Measurements from ENCODE around the gene TMEM132A.

DNA sequence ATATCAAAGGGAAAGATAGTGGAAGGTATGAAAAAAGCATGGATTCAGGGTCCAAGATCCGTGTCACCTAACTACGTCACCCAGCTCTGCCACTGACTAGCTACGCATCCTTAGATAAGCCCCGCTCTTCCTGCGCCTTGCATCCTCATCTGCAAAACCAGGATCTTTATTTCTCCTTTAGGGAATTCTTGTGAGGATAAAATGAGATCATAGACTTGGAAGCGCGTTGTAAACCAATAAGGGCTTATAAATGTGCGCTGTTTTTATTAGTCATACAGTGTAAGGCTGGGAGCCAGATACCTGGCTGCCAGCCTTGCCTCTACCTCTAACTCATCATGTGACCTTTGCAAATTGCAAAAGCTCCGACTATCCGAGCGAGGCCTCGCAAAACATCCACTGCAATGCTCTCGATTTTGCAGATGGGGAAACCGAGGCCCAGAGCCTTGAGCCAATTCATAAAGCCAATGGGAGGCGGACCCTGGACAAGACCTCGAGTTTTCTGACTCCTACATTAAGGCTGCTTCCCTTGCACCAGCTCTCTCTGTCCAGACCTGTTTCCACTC, 18.6 kb upstream of the TMEM132A start:
- TF ChIP-seq, protein P1, sequence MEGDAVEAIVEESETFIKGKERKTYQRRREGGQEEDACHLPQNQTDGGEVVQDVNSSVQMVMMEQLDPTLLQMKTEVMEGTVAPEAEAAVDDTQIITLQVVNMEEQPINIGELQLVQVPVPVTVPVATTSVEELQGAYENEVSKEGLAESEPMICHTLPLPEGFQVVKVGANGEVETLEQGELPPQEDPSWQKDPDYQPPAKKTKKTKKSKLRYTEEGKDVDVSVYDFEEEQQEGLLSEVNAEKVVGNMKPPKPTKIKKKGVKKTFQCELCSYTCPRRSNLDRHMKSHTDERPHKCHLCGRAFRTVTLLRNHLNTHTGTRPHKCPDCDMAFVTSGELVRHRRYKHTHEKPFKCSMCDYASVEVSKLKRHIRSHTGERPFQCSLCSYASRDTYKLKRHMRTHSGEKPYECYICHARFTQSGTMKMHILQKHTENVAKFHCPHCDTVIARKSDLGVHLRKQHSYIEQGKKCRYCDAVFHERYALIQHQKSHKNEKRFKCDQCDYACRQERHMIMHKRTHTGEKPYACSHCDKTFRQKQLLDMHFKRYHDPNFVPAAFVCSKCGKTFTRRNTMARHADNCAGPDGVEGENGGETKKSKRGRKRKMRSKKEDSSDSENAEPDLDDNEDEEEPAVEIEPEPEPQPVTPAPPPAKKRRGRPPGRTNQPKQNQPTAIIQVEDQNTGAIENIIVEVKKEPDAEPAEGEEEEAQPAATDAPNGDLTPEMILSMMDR (IDR thresholded peaks at IDR 0.05): no peak
- TF ChIP-seq USF2 (CRISPR knock-in tag; IDR thresholded peaks at IDR 0.05) (no peak), TP53 (CRISPR knock-in tag; IDR thresholded peaks at IDR 0.05) (no peak), ZNF423 (CRISPR knock-in tag; IDR thresholded peaks at IDR 0.05) (no peak), TCF7 (CRISPR knock-in tag; IDR thresholded peaks at IDR 0.05; ENCODE audit: low read depth) (no peak), GABPB1 (CRISPR knock-in tag; IDR thresholded peaks at IDR 0.05) (no peak)
- TF ChIP-seq, protein P2, sequence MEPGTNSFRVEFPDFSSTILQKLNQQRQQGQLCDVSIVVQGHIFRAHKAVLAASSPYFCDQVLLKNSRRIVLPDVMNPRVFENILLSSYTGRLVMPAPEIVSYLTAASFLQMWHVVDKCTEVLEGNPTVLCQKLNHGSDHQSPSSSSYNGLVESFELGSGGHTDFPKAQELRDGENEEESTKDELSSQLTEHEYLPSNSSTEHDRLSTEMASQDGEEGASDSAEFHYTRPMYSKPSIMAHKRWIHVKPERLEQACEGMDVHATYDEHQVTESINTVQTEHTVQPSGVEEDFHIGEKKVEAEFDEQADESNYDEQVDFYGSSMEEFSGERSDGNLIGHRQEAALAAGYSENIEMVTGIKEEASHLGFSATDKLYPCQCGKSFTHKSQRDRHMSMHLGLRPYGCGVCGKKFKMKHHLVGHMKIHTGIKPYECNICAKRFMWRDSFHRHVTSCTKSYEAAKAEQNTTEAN (CRISPR knock-in tag; IDR thresholded peaks at IDR 0.05): no peak
- TF ChIP-seq, protein P3, sequence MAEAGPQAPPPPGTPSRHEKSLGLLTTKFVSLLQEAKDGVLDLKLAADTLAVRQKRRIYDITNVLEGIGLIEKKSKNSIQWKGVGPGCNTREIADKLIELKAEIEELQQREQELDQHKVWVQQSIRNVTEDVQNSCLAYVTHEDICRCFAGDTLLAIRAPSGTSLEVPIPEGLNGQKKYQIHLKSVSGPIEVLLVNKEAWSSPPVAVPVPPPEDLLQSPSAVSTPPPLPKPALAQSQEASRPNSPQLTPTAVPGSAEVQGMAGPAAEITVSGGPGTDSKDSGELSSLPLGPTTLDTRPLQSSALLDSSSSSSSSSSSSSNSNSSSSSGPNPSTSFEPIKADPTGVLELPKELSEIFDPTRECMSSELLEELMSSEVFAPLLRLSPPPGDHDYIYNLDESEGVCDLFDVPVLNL (CRISPR knock-in tag; IDR thresholded peaks at IDR 0.05; ENCODE audit: borderline replicate concordance, low read depth): no peak
